Measurements from ENCODE around the gene PCDHGA5.
A peak's percentile ranks its signal among the peaks of the same experiment; 100 is the strongest.
"Not testable (repeated sequence)": the region's sequence is repeated elsewhere in the genome, so short reads cannot be mapped to it uniquely, and the experiment has no call there.

PCDHGA5 gene

DNA sequence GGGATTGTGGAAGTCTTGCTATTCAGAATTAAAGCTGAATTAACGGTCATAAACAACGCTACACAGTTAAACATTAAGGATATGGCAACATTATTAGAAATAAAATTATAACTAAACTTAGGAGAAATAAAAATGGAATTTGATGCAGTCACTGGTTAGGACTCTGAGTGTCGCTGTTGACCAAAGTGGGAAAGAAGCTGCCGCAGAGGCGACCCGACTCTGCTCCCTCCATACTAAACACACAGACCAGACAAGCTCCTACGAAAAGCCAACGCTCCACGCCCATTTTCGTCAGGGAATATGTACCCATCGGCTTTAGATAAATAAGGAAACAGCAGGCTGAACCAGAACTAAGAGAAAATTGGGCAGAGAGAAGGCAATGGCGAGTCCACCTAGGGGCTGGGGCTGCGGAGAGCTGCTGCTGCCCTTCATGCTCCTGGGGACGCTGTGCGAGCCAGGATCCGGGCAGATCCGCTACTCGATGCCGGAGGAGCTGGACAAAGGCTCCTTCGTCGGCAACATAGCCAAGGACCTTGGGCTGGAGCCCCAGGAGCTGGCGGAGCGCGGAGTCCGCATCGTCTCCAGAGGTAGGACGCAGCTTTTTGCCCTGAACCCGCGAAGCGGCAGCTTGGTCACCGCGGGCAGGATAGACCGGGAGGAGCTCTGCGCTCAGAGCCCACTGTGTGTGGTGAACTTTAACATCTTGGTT lies at the start of gene PCDHGA5:
PCDHGA5 (plus strand) TSS at position 211 of the 709 bp plus-strand sequence; CDS start at position 380, 169 bp downstream.
- no peak for DNase-seq

DNA sequence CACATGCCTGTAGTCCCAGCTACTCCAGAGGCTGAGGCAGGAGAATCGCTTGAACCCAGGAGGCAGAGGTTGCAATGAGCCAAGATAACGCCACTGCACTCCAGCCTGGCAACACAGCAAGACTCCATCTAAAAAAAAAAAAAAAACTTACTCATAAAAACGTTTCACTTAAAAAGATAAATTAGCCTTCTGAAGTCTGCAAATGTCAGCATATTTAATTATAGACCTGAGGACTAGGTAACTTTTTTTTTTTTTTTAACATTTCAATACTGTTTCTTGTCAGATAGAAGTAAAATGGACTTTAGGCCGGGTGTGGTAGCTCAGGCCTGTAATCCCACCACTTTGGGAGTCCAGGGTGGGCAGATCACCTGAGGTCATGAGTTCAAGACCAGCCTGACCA lies 47.0 kb upstream of the PCDHGA5 start:
- not testable (repeated sequence) for DNase-seq

DNA sequence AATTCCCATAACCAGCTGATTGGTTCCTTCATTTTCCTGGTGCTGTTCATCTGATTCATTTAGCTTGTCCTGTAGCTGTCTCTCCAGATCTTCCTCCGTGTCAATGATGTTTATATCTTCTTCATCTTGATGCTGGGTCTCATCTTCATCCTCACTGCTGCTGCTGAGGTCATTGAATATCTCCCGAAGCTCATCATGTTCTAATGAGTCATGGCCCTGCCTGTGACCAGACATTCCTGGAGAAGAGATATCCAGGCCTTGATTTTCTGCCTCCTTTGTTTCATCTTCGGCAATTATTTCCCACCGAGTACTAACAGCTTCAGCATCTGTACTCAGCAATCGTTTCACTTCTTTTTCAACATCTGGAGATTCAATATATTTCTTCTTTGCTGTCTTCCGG lies 44.8 kb upstream of the PCDHGA5 start:
- DNase-seq: no peak

DNA sequence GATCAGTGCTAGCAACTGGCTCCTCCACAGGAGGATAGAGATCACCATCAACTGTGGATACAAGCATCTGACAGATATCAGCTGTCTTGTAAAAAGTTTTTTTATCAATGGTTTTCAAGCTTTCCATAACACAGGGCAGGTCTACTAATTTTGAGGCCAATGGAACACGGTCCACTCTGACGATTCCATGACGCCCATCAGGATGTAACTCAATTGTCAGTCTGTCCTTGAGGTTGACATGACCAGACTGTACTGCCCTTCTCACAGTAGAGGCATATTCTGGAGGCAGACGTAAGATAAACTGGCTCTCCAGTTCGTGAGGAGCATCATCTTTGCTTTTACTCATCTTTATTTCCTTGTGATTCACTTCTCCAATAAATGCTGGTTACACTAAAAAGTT lies 44.3 kb upstream of the PCDHGA5 start:
- no peak for DNase-seq

DNA sequence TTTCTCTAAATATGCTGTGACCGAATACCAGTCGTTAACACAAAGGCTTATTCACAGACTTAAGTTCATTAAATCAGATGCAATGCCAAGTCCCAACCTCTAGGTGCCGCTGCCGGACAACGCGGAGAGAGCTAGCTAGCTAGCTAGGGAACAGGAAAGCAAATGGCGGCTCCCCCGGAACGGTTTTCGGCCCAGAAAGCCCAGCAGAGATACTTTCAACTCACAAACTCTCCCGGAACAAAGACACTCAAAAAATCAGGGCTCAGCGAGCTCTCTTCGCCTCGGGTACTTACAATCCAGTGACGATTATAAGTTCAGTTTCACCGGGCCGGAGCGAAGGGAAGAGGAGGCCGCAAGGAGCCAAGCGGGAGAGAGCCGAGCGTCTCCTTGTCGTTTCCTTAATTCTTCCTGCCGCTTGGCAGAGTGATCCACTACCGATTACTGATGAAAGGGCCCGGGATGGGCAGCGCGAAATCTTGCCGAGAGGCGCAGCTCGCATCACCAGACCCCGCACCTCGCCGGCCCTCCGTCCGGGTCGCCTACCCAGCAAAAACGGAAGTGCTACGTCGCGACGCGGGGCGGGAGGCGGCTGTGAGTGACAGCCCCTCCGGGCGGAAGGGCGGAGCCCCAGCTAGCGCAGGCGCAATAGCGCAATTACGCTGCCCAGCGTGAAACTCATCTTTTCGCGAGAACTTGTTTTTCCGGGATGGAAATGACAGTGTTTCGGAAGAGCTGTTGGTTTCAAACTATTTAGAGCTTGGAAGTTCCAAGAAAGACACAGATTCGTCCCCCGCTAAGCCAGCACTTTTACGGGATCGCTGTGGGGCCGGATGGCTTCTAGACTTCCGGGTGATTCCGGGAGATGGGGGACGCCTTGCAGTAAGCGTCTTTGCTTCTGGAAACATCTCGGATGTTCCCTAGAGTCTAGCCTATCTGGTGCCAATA lies 43.5 kb upstream of the PCDHGA5 start, which contains the start of gene TAF7:
TAF7 (minus strand) TSS at position 560 of the 945 bp plus-strand sequence. CDS start 740 bp downstream, outside the sequence.
- DNase-seq: peak; percentile 74 to 78

DNA sequence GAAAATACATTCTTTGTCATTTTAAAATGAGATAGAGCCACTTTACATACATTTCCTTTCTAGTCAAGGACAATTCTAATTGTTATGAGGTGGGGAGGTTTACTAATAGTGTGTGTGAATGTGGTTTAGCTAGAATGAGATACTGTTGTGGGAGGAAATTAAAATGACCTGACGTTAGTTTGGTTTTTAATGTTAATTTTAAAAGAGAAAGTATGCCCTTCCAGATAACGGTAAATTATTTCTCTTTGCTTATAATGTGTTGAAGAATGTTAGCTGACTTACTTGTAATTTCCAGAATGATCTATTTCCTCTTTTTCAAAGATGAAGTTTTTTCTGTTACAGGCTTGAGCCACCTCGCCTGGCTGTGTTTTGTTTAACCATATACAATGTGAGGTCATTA lies 41.7 kb upstream of the PCDHGA5 start:
- DNase-seq: no peak

DNA sequence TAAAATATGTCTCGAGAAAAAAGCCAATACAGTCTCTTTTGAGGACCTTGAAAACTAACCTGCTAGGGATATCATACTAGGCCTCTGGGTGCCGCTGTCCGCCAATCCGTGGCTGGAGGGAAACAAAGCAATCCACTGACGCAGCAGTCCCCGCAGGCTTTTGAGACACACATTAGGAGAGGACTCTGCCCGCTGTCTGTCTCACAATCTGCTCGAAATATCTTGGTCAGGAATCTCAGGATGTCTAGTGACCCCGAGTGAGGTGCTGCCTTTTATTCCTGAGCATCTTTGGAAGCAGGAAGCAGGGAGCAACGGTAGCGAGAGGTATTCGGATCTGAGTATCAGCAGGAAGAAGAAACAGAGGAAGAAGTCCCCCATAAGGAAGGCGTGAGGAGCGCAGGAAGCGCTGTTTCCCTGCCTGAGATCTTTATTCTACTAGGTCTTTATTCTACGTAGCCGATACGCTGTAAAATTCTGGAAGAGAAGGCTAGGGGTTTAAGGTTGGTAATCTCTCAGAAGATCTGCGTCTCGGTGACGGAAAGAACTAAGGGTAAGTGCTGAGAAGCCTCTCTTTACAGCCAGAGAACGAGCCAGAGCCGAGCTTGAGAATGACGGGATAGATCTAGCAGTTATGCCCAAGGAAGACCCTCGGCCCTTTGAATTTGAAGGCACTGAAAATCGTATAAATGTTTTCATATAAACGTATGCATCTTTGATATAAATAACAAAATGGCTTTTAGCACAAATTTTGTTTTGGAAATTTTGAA lies 37.7 kb upstream of the PCDHGA5 start:
- DNase-seq: peak; percentile 52 to 64

DNA sequence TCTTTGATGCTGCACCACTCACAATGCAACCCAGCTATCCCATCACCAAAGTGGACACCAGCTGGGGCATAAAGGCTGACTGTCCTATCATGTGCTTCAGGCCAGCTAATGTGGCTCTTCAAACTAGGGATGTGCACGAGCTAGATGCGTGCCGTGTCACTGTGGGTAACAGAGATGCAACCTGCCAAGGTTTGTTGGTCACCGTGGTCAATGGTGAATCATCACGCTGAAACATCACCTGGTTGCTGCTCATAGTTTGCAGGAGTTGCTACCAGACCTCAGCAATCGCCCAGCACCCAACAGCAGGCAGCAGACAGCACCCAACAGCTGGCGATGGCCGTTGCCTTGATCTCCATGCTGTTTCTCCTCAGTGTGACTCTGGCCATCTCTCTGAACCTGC lies 35.7 kb upstream of the PCDHGA5 start:
- no peak for DNase-seq

DNA sequence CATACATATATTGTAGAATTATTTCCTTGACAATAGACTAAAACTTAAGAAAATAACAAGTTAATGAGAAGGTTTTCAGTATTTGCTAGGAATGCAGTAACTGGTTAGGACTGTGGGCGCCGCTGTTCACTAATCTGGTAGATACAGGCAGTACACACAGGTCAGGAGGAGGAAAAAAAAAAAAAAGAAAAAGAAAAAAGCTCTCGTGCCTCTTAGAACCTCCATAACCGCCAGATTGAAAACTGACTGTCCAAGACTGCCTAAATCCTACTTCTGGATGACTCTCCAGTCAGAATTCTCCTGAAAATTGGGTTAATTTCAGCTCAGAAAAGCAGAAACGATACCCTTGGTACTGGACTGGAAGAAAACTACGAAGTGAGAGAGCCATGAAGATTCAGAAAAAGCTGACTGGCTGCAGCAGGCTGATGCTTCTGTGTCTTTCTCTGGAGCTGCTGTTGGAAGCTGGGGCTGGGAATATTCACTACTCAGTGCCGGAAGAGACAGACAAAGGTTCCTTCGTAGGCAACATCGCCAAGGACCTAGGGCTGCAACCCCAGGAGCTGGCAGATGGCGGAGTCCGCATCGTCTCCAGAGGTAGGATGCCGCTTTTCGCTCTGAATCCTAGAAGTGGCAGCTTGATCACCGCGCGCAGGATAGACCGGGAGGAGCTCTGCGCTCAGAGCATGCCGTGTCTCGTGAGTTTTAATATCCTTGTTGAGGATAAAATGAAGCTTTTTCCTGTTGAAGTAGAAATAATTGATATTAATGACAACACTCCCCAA lies 33.5 kb upstream of the PCDHGA5 start, which contains the start of gene PCDHGA1:
PCDHGA1 (plus strand) TSS at position 216 of the 782 bp plus-strand sequence.
- DNase-seq: no peak

DNA sequence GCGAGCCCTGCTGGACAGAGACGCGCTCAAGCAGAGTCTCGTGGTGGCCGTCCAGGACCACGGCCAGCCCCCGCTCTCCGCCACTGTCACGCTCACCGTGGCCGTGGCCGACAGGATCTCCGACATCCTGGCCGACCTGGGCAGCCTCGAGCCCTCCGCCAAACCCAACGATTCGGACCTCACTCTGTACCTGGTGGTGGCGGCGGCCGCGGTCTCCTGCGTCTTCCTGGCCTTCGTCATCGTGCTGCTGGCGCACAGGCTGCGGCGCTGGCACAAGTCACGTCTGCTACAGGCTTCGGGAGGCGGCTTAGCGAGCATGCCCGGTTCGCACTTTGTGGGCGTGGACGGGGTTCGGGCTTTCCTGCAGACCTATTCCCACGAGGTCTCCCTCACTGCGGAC lies 31.4 kb upstream of the PCDHGA5 start:
- not testable (repeated sequence) for DNase-seq

DNA sequence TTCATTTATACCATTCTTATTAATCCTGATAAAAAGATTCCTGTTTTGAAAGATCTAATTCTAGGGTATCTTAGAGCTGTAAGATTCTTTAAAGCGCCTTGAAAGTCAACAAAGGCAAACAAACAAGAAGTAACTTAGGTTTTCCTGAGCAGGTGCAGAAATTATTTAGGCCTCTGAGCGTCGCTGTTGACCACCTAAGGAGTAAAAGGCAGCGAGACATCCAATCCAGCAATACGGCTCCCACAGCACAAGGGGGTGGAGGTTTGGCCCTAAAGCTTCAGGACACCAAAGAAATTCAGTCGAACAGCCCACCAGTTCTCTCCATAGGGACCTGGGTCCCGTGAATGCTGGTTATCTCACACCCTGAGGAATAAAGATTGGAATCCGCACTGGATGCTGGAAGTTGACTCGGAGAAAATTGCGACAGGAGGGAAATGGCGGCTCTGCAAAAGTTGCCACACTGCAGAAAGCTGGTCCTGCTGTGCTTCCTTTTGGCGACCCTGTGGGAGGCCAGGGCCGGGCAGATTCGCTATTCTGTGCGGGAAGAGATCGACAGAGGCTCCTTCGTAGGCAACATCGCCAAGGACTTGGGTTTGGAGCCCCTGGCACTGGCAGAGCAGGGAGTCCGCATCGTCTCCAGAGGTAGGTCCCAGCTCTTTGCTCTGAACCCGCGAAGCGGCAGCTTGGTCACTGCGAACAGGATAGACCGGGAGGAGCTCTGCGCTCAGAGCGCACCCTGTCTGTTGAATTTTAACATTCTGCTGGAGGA lies 25.2 kb upstream of the PCDHGA5 start, which contains the start of gene PCDHGA2:
PCDHGA2 (plus strand) TSS at position 223 of the 769 bp plus-strand sequence.
- no peak for DNase-seq

DNA sequence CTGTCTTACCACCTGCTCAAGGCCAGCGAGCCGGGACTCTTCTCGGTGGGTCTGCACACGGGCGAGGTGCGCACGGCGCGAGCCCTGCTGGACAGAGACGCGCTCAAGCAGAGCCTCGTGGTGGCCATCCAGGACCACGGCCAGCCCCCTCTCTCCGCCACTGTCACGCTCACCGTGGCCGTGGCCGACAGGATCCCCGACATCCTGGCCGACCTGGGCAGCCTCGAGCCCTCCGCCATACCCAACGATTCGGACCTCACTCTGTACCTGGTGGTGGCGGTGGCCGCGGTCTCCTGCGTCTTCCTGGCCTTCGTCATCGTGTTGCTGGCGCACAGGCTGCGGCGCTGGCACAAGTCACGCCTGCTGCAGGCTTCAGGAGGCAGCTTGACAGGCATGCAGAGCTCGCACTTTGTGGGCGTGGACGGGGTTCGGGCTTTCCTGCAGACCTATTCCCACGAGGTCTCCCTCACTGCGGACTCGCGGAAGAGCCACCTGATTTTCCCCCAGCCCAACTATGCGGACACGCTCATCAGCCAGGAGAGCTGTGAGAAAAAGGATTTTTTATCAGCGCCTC lies 23.1 kb upstream of the PCDHGA5 start:
- not testable (repeated sequence) for DNase-seq

DNA sequence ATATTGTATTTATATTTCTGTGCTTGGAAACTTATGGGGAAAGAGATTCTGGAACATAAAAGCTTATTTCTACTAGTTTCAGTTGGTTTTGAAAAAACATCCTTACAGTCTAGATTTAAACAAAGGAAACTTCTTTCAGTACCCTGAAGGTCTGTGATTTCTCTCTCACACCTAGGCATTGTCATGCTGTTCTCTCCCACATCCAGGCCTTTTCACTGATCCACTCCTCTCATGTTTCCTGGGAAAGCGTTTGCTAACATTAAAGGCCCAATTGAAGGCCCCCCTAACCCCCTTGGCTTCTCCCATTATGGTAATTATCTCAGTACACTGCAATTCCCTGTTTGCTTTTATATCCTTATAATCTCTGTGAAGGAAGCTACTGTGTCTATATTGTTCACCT lies 21.2 kb upstream of the PCDHGA5 start:
- no peak for DNase-seq

DNA sequence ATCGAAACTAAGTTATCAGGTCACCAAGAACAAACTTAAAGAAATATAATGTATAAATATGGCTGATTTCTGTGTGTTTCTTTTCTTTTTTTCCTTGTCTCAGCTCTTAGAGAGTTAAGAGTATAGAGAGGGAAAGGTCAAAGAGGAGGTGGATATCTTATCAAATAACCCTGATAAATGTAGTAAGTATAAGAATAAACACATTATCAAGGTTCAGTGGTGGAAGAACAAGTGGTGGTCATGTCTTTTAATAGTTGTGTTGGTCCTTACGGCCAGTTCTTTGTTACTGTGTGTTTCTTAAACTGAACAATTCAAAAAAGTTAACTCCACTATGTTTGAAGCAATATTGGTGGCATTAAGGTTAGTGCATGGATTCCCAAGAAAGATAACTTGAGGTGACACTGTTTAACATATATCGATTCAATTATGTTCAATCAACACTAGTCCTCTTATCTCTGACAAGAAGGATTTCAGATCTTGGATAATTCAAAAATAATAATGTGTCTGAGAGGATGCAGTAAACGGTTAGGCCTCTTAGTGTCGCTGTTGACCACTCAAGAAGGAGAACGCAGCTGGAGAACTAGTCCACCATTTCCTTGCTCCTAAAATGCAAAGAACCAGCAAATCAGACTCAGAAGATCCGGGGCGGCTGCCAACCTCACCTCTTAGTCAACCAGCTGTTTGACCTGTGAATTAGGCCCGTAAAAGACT lies 20.6 kb upstream of the PCDHGA5 start, which contains the start of gene PCDHGA3:
PCDHGA3 (plus strand) TSS at position 588 of the 711 bp plus-strand sequence. CDS start 205 bp downstream, outside the sequence.
- no peak for DNase-seq

DNA sequence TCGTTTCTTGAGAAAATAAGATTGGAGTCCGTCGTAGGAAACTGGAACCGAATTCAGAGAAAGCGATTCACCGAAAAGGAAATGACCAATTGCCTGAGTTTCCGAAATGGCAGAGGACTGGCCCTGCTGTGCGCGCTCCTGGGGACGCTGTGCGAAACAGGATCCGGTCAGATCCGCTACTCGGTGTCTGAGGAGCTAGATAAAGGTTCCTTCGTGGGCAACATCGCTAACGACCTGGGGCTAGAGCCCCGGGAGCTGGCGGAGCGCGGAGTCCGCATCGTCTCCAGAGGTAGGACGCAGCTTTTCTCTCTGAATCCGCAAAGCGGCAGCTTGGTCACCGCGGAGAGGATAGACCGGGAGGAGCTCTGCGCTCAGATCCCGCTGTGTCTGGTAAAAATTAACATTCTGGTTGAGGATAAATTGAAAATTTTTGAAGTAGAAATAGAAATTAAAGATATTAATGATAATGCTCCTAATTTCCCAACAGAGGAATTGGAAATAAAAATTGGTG lies 20.0 kb upstream of the PCDHGA5 start:
- DNase-seq: no peak

DNA sequence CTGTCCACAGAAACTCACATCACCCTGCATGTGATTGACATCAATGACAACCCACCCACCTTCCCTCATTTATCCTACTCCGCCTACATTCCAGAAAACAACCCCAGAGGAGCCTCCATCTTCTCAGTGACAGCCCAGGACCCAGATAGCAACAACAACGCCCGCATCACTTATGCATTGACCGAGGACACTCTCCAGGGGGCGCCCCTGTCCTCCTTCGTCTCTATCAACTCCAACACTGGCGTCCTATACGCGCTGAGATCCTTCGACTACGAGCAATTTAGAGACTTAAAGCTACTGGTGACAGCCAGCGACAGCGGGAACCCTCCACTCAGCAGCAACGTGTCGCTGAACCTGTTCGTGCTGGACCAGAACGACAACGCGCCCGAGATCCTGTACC lies 18.6 kb upstream of the PCDHGA5 start:
- DNase-seq: no peak

DNA sequence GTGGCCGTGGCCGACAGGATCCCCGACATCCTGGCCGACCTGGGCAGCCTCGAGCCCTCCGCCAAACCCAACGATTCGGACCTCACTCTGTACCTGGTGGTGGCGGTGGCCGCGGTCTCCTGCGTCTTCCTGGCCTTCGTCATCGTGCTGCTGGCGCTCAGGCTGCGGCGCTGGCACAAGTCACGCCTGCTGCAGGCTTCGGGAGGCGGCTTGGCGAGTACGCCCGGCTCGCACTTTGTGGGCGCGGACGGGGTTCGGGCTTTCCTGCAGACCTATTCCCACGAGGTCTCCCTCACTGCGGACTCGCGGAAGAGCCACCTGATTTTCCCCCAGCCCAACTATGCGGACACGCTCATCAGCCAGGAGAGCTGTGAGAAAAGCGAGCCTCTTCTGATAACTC lies 17.9 kb upstream of the PCDHGA5 start:
- not testable (repeated sequence) for DNase-seq

DNA sequence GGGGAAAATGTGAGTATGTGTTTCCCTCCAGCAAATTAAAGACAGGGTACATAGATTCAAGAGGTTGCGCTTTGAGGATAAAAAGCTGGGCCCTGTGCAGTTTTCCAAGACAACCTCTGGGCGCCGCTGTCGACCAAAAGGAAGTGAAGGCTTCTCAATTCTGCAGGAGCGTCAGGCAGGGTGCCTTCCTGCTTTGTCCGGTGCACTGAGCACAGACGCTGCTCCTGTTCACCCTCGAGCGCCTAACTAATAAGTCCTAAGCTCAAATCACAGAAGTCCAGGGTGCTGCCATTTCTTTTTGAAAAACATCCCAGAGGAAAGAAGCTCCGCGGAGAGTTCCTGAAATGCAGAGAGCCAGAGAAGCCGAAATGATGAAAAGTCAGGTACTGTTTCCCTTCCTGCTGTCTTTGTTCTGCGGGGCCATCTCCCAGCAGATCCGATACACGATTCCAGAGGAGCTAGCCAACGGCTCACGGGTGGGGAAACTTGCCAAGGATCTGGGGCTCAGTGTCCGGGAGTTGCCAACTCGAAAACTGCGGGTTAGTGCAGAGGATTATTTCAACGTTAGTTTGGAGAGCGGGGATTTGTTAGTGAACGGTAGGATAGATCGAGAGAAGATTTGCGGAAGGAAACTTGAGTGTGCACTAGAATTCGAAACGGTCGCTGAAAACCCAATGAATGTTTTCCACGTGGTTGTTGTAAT lies 13.9 kb upstream of the PCDHGA5 start, which contains the start of gene PCDHGB1:
PCDHGB1 (plus strand) TSS at position 183 of the 703 bp plus-strand sequence; CDS start at position 345, 162 bp downstream.
- DNase-seq: peak; percentile 22 to 40

DNA sequence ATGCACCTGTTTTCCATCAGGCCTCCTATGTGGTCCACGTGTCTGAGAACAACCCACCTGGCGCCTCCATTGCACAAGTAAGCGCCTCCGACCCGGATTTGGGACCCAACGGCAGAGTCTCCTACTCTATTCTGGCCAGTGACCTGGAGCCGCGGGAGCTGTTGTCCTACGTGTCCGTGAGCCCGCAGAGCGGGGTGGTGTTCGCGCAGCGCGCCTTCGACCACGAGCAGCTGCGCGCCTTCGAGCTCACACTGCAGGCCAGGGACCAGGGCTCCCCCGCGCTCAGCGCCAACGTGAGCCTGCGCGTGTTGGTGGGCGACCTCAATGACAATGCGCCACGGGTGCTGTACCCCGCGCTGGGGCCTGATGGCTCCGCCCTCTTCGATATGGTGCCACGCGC lies 12.4 kb upstream of the PCDHGA5 start:
- DNase-seq: no peak
